GM15510 (cell line): ENCODE measurements around the gene EPS8L3.

Experiments used
- POLR2A ChIP-seq: IDR thresholded peaks from 3 replicates; pipeline ENCODE4 v1.6.1; 2011; ENCODE audit warnings: borderline replicate concordance; ENCODE audit not compliant: insufficient read length; ENCODE audit errors: extremely low read depth

The EPS8L3 gene, protein sequence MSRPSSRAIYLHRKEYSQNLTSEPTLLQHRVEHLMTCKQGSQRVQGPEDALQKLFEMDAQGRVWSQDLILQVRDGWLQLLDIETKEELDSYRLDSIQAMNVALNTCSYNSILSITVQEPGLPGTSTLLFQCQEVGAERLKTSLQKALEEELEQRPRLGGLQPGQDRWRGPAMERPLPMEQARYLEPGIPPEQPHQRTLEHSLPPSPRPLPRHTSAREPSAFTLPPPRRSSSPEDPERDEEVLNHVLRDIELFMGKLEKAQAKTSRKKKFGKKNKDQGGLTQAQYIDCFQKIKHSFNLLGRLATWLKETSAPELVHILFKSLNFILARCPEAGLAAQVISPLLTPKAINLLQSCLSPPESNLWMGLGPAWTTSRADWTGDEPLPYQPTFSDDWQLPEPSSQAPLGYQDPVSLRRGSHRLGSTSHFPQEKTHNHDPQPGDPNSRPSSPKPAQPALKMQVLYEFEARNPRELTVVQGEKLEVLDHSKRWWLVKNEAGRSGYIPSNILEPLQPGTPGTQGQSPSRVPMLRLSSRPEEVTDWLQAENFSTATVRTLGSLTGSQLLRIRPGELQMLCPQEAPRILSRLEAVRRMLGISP

DNA sequence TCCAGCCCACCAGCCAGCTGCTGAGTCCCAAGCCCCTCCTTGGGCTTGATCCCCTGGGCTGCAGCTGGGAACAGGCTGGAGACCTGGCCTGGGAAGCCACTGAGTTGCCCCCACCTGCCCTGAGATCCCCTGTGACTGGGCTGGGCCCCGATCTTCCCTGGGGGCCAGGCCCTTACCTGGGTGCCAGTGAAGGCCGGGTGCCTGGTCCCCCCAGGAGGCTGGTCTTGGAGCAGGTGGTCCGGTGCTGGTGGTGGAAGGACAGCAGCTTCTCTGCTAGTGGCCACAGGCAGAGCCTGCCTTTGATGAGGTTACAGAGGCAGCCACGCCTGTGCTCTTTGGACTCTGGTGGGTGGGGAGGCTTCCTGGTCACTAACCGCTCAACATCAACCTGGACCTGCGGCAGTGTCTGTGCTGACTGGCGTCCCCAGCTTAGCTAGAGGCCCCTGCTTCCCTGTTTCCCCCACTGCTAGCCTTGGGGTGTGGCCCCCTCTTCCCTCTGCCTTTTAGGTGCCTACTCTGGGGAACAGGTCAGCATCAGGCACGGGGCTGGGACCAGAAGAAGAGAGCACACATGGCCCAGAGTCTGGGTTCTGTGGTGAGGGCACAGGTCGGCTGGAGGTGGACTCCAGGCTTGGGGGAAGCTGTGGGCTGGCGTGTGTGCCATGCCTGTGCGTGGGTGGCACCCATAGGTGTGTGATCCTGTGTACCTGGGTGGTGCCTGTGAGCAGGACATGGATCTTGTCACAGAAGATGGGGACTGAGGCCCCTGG lies at the start of gene EPS8L3:
TSS of gene EPS8L3 (minus strand) at position 278 of the 770 bp plus-strand sequence. CDS start 2,174 bp downstream, outside the sequence.
- TF ChIP-seq POLR2A = no peak

DNA sequence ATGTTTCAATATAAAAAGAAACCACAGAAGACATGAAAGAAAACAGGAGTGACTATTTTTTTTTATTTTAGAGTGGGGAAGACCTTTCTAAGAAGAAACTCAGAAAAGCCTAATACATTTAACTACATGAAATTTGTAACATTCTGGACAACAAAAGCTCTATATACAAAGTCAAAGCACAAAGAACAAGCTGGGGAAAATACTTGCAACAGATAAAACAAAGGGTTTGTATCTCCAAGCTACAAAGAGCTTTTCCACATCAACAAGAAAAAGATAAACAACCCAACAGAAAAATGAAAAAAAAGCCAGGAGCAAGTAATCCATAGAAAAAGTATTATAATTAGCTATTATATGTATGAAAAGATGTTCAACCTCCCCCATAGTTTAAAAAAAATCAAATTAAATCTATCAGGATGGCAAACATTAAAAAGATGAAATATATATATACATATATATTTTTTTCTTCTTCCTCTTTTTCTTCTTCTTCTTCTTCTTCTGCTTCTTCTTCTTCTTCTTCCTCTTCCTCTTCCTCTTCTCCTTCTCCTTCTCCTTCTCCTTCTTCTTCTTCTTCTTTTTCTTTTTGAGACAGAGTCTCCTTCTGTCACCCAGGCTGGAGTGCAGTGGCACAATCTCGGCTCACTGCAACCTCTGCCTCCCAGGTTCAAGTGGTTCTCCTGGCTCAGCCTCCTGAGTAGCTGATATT lies 49.1 kb upstream of the EPS8L3 start:
- no peak for TF ChIP-seq POLR2A

DNA sequence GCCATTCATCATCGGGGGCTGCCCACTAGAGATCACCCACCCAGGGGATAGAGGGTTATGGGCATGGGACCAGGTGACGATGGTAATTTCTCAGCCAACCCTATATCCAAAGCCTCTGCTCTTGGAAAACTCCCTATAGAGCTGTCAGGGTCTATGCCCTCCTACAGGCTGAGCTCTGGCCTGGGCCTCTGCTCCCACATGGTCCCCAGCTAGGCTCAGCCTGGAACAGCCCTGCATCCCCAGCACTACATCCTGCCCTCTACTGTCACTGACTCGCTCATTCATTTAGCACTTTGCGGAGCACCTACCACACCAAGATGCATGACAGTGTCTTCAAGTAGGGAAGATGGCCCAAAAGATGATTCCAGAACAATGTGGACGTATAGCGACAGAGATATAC lies 45.0 kb upstream of the EPS8L3 start:
- no peak for TF ChIP-seq POLR2A

- TF ChIP-seq POLR2A = no peak
Measured at GRCh38 chr1:109807822-109808680, 44.3 kb upstream of the EPS8L3 start.

- TF ChIP-seq POLR2A = no peak
Measured at GRCh38 chr1:109807402-109807801, 43.7 kb upstream of the EPS8L3 start.

GRCh38 chr1:109806733-109807400 lies 43.1 kb upstream of the EPS8L3 start:
- no peak for TF ChIP-seq POLR2A

DNA sequence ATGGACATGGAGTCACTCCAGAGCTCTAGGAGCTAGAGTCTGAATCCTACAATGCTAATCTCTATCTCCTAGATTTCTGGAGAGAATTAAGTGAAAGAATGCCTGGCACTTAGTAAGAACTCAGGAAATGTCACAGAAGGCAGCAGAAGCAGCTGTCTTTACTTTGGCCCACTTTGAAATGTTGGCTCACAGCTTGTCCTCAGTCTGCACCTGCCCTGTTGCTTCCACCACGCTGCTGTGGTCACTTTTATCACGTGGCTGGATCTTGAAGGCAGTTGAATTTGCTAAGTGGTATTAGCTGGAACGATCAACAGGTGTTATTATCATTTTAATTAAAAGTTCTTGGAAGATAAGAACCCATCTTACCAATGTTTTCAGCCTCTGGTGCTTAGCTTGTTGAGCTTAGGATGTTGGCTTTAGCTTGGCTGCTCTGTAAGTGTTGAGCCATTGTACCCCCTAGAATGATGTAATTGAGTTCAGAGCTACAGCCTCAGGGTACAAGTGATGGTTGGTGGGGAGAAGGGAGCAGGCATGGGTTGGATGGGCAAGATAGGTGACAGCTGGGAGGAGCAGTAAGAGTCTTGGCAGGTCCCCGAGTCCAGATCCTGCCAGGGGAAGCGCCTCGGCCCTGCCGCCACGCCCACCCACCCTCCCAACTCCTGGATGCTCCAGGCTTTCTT lies 41.9 kb upstream of the EPS8L3 start:
- TF ChIP-seq POLR2A = no peak

- TF ChIP-seq POLR2A = no peak
Measured at GRCh38 chr1:109804660-109805059, 40.9 kb upstream of the EPS8L3 start.

DNA sequence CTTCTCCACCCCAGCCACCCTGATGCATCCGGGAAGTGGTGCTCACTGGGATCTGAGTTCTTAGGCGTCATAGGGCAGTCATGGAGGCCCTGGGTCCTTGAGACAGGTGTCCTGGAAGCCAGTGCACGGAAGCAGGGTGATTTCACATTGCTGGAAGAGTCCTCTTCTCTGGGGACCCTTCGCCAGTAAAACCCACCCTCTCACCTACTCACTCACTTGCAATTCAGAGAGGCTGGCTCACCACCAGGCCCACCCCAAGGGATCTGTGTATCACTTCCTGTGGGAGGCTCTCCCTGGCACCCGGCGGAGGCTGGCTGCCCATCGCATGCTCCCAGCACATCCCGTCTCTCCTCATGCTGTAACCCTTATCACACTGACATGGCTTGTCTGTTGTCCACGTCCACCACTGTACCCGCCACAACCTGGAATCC lies 40.2 kb upstream of the EPS8L3 start:
- TF ChIP-seq POLR2A = no peak

DNA sequence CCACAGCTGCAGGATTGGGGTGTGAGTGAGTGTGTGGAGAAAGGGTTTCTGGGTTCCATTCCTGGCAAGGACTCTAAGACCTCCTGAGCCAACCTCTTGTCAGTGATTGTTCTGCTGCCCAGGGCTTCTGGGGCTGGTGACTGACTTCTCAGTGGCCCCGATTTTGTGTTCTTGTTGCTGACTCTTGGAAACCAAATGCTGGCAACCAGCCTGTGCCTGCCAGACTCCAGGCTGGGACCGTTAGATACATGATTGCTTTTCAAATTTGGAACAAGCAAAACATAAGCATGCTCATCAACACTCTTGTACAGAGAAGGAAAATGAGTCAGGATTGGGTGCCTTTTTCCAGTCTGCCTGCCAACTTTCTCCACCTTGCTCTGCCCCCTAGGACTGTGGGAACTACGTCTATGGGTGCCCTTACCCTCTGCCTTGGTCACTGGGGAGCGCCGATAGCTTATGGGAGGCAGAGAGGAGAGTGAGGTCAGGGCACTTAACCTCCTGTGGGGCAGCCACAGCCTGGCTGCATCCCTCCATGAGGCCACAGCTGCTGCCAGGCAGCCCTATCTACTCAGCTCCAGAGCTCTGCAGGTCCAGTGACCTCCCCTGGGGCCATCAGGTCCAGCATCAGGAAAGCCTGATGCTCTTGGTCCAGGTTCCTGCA lies 39.3 kb upstream of the EPS8L3 start:
- TF ChIP-seq POLR2A = no peak

DNA sequence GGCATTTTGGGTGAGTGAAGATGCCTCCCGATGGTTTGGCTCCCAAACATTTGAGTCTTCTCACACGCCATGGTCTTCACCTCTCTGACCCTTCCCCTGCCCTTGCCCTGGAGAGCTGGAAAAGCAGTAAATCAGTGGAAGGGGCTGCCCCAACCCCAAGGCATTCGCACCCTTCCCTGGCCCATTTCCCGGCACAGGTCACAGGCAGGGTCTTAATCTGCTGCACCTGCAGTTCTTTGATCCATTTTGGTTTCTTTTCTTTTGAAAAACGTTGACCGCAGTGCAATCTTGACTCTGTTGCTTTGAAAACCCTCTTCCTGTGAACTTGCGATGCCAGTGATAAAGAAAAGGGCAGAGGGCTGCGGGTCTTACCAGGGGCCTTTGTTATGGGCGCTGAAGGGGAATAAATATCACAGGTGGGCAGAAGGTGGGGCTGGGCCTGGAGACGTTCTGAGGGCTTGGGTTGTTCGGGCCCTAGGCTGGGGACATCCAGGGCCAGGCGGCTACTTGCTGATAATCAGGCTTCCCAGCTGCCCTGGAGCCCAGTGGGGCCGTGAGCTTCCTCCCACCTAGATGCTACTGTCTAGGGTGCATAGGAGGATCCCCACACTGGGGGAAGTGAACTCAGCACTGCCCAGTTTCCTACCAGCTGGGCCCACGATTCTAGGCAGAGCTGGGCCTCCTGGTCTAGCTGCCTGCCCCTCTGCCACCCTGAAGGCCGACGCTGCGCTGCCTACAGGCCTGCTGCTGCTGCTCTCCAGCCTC lies 38.6 kb upstream of the EPS8L3 start:
- TF ChIP-seq POLR2A = no peak

- TF ChIP-seq POLR2A = no peak
Measured at GRCh38 chr1:109801791-109802135, 38.0 kb upstream of the EPS8L3 start.
